ENCODE results near the gene OR1A2. TPM values are rescaled to one million over a fixed set of nuclear protein-coding genes. Genes with fewer than 3 reads are reported as not detected.

The OR1A2 gene
- total and polyA plus RNA-seq, 2 experiments from 2014 or later, result not detected

Other genes starting within 250 kb of the OR1A2 start
- gene OR1D5, start 133.9 kb upstream of the OR1A2 start, total RNA-seq, result not detected in 2 replicates
- not detected in 2 replicates for gene OR1D5, start 133.9 kb upstream of the OR1A2 start, polyA plus RNA-seq
- not detected in 2 replicates for gene OR1D2, start 93.1 kb upstream of the OR1A2 start, total RNA-seq
- not detected in 2 replicates for gene OR1D2, start 93.1 kb upstream of the OR1A2 start, polyA plus RNA-seq
- gene OR1G1, start 70.0 kb upstream of the OR1A2 start, total RNA-seq, result not detected in 2 replicates
- gene OR1G1, start 70.0 kb upstream of the OR1A2 start, polyA plus RNA-seq, result not detected in 2 replicates
- gene OR1A1, start 10.1 kb downstream of the OR1A2 start, total RNA-seq, result not detected in 2 replicates
- gene OR1A1, start 10.1 kb downstream of the OR1A2 start, polyA plus RNA-seq, result not detected in 2 replicates
- not detected in 2 replicates for gene OR3A1, start 100.8 kb downstream of the OR1A2 start, total RNA-seq
- gene OR3A1, start 100.8 kb downstream of the OR1A2 start, polyA plus RNA-seq, result not detected in 2 replicates
- gene OR3A2, start 188.8 kb downstream of the OR1A2 start, total RNA-seq, result not detected in 2 replicates
- not detected in 2 replicates for gene OR3A2, start 188.8 kb downstream of the OR1A2 start, polyA plus RNA-seq
- gene OR1E1, start 200.9 kb downstream of the OR1A2 start, total RNA-seq, result not detected in 2 replicates
- not detected in 2 replicates for gene OR1E1, start 200.9 kb downstream of the OR1A2 start, polyA plus RNA-seq
- gene OR3A3, start 213.9 kb downstream of the OR1A2 start, total RNA-seq, result not detected in 2 replicates
- not detected in 2 replicates for gene OR3A3, start 213.9 kb downstream of the OR1A2 start, polyA plus RNA-seq
- gene OR1E2, start 236.3 kb downstream of the OR1A2 start, total RNA-seq, result not detected in 2 replicates
- gene OR1E2, start 236.3 kb downstream of the OR1A2 start, polyA plus RNA-seq, result not detected in 2 replicates